Astrocyte (in vitro differentiated cells and primary cell): ENCODE measurements around the gene HLCS. TPM values are rescaled to one million over a fixed set of nuclear protein-coding genes. Genes with fewer than 3 reads are reported as not detected.

ENCODE experiments used
- DNase-seq: peaks from one replicate; pipeline ENCODE4 v3.0.0-alpha.2; 2010; ENCODE audit warnings: low read depth
- FAIRE-seq: peaks from 2 replicates; lab custom pipeline; 2011; peaks lifted over from hg19 to GRCh38; lab: Jason Lieb, UNC
- H2AFZ ChIP-seq: 2 replicates; pipeline ENCODE4 v1.6.0; 2012; ENCODE audit warnings: low read depth, low read length, inconsistent platforms
- H3K27ac ChIP-seq: 2 replicates; pipeline ENCODE4 v1.5.1; 2011; ENCODE audit warnings: low read depth, low read length, inconsistent platforms
- H3K27me3 ChIP-seq: 2 replicates; pipeline ENCODE4 v1.6.0; 2011; ENCODE audit warnings: low read length, inconsistent platforms; ENCODE audit not compliant: insufficient read depth
- H3K36me3 ChIP-seq: 2 replicates; pipeline ENCODE4 v1.5.1; 2011; ENCODE audit warnings: low read length, inconsistent platforms; ENCODE audit not compliant: insufficient read depth
- H3K4me1 ChIP-seq: 2 replicates; pipeline ENCODE4 v1.5.1; 2011; ENCODE audit warnings: low read length, inconsistent platforms; ENCODE audit not compliant: insufficient read depth
- H3K4me2 ChIP-seq: 2 replicates; pipeline ENCODE4 v1.6.0; 2012; ENCODE audit warnings: low read length, inconsistent platforms
- H3K4me3 ChIP-seq: 2 replicates; pipeline ENCODE4 v1.5.1; 2011; ENCODE audit warnings: low read depth, mild to moderate bottlenecking, low read length, inconsistent platforms; ENCODE audit not compliant: insufficient read depth
- H3K79me2 ChIP-seq: 2 replicates; pipeline ENCODE4 v1.6.0; 2012; ENCODE audit warnings: mild to moderate bottlenecking, low read length, inconsistent platforms; ENCODE audit not compliant: insufficient read depth
- H3K9ac ChIP-seq: 2 replicates; pipeline ENCODE4 v1.6.0; 2012; ENCODE audit warnings: mild to moderate bottlenecking, low read length, inconsistent platforms
- H3K9me3 ChIP-seq: 2 replicates; pipeline ENCODE4 v1.5.1; 2012; ENCODE audit warnings: low read depth, mild to moderate bottlenecking, low read length, inconsistent platforms; ENCODE audit not compliant: insufficient read depth
- H4K20me1 ChIP-seq: 2 replicates; pipeline ENCODE4 v1.6.0; 2012; ENCODE audit warnings: low read length, inconsistent platforms; ENCODE audit not compliant: insufficient read depth
- H3K27ac Mint-ChIP-seq: one replicate; pipeline ENCODE4 v1.8.0; 2021; ENCODE audit warnings: mild to moderate bottlenecking, mixed read lengths; ENCODE audit not compliant: unreplicated experiment
- H3K27me3 Mint-ChIP-seq: one replicate; pipeline ENCODE4 v1.8.0; 2021; ENCODE audit warnings: low read depth, mixed read lengths; ENCODE audit not compliant: unreplicated experiment
- H3K36me3 Mint-ChIP-seq: one replicate; pipeline ENCODE4 v1.8.0; 2021; ENCODE audit warnings: low read depth, mixed read lengths; ENCODE audit not compliant: unreplicated experiment
- H3K4me1 Mint-ChIP-seq: one replicate; pipeline ENCODE4 v1.8.0; 2021; ENCODE audit warnings: low read depth, mixed read lengths; ENCODE audit not compliant: unreplicated experiment
- H3K4me3 Mint-ChIP-seq: one replicate; pipeline ENCODE4 v1.8.0; 2021; ENCODE audit warnings: mild to moderate bottlenecking, moderate library complexity, mixed read lengths; ENCODE audit not compliant: unreplicated experiment
- H3K9me3 Mint-ChIP-seq: one replicate; pipeline ENCODE4 v1.8.0; 2021; ENCODE audit warnings: mild to moderate bottlenecking, mixed read lengths; ENCODE audit not compliant: unreplicated experiment
- EZH2 ChIP-seq: IDR thresholded peaks from 2 replicates; pipeline ENCODE4 v1.6.1; 2012; ENCODE audit warnings: mild to moderate bottlenecking, low read length, inconsistent platforms; ENCODE audit not compliant: insufficient read depth
- total RNA-seq: library from RNA; stranded (reverse); gene quantifications from 2 replicates; pipeline ENCODE4 v1.2.1, GENCODE V29; 2021
- TF ChIP-seq, protein P1 (sequence below): IDR thresholded peaks from 2 replicates; pipeline ENCODE4 v1.5.1; 2011; ENCODE audit warnings: low read depth, mild to moderate bottlenecking, inconsistent platforms, low read length, moderate library complexity; ENCODE audit not compliant: insufficient read depth

Gene HLCS
- total RNA-seq, 1 donor from 2014 or later, result 20.9 TPM

DNA sequence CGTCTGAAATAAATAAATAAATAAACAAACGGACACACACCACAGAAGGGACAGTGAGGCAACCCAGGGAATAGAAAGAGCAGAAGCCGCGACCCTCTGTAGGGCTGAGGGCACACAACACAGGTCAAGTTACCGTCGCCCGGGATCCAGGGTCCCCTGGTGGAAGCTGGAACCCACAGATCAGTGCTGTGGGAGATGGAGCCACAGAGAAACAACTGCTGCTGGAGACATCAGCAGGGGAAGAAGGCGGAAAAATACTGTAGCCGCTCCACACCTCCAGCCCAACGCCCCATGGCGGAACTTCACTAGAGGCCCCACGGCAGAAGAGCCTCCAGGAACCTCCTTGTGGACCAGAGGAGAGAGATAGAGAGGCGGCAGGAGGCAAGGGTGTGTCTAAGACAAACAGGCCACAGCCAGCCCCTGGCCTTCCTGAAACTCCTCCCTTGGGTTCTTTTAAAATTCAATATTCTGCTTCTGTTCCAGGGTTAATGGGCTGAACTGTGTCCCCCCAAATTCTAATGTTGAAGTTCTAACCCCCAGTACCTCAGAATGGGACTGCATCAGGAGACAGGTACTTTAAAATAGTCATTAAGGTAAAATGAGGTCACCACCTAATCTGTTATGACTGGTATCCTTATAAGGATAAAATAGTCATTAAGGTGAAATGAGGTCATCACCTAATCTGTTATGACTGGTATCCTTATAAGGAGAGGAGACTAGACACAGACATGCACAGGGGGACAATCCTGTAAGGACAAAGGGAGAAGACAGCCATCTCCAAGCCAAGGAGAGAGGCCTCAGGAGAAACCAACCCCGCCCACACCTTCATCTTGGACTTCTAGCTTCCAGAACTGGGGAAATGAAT lies 7.7 kb upstream of the HLCS start:
- no peaks in the 10 kb centered on the region for H3K27me3 Mint-ChIP-seq
- Histone ChIP-seq H3K9me3 (no peaks in the 10 kb centered on the region), H3K27me3 (no peaks in the 10 kb centered on the region), H3K9ac (no peak overlapping the region), H3K4me3 (no peak overlapping the region), H3K79me2 (no peaks in the 10 kb centered on the region), H3K4me1 (peaks cover 5% of the 10 kb centered on the region), H4K20me1 (peaks cover 5% of the 10 kb centered on the region), H3K4me2 (no peak overlapping the region), H2AFZ (no peak overlapping the region), H3K36me3 (no peaks in the 10 kb centered on the region), H3K27ac (no peak overlapping the region)
- TF ChIP-seq EZH2, result no peak
- TF ChIP-seq, protein P1, sequence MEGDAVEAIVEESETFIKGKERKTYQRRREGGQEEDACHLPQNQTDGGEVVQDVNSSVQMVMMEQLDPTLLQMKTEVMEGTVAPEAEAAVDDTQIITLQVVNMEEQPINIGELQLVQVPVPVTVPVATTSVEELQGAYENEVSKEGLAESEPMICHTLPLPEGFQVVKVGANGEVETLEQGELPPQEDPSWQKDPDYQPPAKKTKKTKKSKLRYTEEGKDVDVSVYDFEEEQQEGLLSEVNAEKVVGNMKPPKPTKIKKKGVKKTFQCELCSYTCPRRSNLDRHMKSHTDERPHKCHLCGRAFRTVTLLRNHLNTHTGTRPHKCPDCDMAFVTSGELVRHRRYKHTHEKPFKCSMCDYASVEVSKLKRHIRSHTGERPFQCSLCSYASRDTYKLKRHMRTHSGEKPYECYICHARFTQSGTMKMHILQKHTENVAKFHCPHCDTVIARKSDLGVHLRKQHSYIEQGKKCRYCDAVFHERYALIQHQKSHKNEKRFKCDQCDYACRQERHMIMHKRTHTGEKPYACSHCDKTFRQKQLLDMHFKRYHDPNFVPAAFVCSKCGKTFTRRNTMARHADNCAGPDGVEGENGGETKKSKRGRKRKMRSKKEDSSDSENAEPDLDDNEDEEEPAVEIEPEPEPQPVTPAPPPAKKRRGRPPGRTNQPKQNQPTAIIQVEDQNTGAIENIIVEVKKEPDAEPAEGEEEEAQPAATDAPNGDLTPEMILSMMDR, result no peak
- FAIRE-seq (no peak), DNase-seq (no peak)
- H3K36me3 Mint-ChIP-seq, result peaks cover 4% of the 10 kb centered on the region
- no peak overlapping the region for H3K4me3 Mint-ChIP-seq
- H3K9me3 Mint-ChIP-seq, result no peaks in the 10 kb centered on the region
- peaks cover 9% of the 10 kb centered on the region for H3K4me1 Mint-ChIP-seq
- H3K27ac Mint-ChIP-seq, result no peak overlapping the region

DNA sequence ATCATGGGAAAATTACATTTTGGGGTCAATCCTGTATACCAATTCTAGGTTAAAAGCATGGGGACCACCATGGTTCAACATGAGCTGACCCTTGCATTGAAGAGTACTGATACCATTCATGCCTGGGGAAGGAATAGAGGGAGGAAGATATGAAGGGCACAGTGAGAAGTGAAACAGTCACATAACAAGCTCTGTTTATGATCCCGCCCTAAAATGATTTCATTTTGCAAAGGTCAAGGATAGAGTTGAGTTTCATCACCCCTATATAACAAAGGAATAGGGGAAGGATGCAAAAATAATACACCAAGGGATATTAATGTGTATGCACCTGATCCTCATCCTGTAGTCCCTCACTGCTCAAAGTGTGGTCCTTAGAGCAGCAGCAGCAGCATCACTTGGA lies 2.5 kb upstream of the HLCS start:
- H3K9me3 Mint-ChIP-seq, result no peaks in the 10 kb centered on the region

More for the DNA sequence above, 2.5 kb upstream of the HLCS start:
- Histone ChIP-seq H3K36me3 (no peaks in the 10 kb centered on the region), H3K4me2 (no peak overlapping the region), H3K9me3 (no peaks in the 10 kb centered on the region), H3K27me3 (no peaks in the 10 kb centered on the region), H3K9ac (no peak overlapping the region), H2AFZ (no peak overlapping the region), H3K4me1 (no peaks in the 10 kb centered on the region), H4K20me1 (no peaks in the 10 kb centered on the region), H3K79me2 (peaks cover 10% of the 10 kb centered on the region), H3K4me3 (no peak overlapping the region), H3K27ac (no peak overlapping the region)
- peaks cover 5% of the 10 kb centered on the region for H3K4me1 Mint-ChIP-seq
- no peaks in the 10 kb centered on the region for H3K36me3 Mint-ChIP-seq
- DNase-seq (no peak), FAIRE-seq (no peak)
- TF ChIP-seq, protein P1, result no peak
- no peak for TF ChIP-seq EZH2
- no peak overlapping the region for H3K4me3 Mint-ChIP-seq
- H3K27ac Mint-ChIP-seq, result no peak overlapping the region
- H3K27me3 Mint-ChIP-seq, result no peaks in the 10 kb centered on the region
